ENCODE measurements around the gene DPP10.

DNA sequence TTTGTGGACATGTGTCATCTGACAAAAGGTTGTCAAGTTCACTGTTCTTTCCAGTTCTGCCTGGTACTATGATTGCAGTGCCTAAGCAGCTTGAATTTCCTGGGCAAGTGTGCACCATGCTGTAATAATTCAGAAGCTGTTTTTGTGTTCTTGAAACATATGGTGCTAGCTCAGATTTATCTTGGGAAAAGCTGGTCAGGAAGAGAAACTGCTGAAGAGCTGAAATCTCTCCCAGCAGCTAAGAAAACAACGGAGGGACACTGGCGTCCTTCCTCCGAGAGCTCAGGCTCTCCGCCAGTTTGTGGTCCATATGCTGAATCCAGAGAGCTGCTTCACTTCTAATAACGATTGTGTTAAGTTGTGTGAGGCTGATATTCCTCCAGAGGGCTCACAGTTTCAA lies 642.0 kb downstream of the DPP10 start:
- TF ChIP-seq, protein P1, sequence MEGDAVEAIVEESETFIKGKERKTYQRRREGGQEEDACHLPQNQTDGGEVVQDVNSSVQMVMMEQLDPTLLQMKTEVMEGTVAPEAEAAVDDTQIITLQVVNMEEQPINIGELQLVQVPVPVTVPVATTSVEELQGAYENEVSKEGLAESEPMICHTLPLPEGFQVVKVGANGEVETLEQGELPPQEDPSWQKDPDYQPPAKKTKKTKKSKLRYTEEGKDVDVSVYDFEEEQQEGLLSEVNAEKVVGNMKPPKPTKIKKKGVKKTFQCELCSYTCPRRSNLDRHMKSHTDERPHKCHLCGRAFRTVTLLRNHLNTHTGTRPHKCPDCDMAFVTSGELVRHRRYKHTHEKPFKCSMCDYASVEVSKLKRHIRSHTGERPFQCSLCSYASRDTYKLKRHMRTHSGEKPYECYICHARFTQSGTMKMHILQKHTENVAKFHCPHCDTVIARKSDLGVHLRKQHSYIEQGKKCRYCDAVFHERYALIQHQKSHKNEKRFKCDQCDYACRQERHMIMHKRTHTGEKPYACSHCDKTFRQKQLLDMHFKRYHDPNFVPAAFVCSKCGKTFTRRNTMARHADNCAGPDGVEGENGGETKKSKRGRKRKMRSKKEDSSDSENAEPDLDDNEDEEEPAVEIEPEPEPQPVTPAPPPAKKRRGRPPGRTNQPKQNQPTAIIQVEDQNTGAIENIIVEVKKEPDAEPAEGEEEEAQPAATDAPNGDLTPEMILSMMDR (IDR thresholded peaks at IDR 0.05; ENCODE audit: borderline replicate concordance, extremely low read depth, low read length, poor library complexity, severe bottlenecking) = no peak
- no peak for TF ChIP-seq EZH2 (IDR thresholded peaks at IDR 0.05; ENCODE audit: borderline replicate concordance, low read depth, low read length, severe bottlenecking)

All from DND-41 (cell line).